NCI-H1417 (cell line): ENCODE data around the gene ERC1.
A peak's percentile ranks its signal among the peaks of the same experiment; 100 is the strongest.
"Not testable (repeated sequence)": the region's sequence is repeated elsewhere in the genome, so short reads cannot be mapped to it uniquely, and the experiment has no call there.

Experiments used
- DNase-seq, 3 experiments: peaks; one replicate each; lab custom pipeline; 2025; lab: John Stamatoyannopoulos, UW

Gene ERC1

DNA sequence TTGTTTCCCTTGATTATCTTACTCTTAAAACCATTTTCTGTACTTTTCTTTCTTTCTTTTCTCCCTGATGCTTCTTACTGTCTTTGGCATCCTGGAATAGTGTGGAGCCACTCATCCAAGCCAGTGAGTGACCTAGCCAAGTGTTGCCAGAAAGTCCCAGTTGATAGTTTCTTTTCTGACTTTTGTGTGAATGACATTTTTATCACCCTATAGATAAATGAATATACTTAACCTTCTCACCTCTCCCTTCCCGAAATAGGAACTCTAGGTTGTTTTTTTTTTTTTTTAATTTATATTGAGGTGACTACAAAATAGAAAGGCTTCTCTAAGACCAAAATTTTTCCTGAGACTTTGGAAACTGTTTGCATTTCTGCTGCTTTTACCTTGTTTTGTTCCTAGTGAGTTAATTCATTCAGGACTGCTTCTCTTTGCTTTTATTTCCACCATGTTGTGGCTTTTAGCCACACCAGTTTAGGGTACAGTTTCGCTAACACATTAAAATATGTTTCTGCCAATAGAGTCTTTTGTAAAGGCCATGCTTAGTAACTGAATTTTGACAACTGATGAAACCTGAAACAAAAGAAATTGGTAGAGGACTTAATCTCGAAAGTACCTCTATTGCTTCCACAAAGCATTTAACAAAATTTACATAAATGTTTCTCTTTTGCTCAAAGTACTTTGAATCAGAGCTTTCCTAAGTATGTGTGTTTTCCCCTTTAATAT, 194.6 kb downstream of the ERC1 start:
- no peak for DNase-seq

DNA sequence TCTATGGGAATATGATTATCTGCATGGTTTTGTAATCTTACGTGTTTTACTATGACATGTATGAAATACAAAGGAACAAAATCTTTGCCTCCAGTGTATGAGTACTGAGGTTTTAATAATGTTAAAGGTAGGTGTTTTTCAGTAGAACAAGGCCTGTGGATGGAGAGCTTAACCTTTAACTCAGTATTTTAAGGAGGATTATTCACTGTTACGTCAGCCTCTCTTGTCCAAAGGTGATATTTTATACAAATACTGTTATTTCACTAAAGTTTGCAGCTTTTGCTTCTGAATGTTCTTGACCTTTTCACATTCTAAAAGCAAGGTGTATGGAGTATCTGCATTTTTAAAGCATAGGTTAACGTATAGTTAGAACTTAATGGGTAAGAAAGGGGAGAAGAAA, 195.3 kb downstream of the ERC1 start:
- no peak for DNase-seq

DNA sequence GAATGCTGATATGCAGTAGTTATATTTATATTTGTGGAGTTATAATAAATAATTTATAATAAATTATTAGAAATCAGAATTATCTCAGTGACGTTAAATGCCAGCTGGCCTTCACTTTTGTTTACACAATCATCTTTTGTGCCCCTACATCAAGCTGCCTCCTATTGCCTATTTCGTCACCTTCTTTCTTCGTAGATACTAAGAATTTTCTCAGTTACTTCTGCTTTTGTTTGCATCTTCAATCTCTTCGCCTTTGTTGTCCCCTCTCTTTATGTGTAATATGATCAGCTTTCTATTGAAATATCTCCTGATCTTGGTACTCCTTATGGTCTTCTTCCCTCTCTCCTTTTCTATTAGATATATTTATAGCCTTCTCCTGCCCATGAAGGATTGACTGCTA, 197.0 kb downstream of the ERC1 start:
- no peak for DNase-seq

DNA sequence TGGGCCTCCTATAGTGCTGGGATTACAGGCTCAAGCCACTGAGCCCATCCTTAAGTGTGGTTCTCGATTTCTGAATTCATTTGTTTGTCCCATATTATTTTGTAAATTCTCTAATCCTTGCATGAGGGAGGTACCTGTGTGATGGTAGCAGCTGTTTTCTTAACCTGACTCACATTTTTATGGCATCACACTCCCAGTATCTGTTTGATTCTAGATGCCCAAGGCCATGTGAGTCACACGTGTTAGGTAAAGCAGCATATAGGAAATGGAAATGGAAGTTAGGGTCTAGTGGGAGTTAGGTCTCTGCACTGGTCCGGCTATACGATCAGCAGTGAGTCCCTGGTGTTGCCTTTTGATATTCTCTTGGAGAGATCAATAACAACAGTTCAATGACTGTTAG, 198.1 kb downstream of the ERC1 start:
- no peak for DNase-seq

DNA sequence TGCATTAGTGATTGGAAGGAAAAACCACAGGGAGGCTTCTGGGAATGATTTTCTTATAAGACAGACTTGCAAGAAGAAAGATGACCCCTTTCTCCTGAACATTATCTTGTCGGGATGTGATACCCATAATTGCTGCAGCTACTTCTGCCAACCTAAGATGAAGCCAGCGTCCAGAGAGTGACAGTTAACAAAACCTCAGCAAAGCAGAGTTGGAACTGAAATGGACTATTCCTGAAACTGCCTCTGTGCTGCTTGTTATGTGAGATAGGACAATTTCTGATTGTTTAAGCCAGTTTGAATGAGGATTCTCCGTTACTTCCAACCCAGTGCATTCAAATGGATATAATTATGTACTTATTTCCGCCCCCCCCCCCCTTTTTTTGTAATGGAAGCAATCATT, 204.5 kb downstream of the ERC1 start:
- no peak for DNase-seq

DNA sequence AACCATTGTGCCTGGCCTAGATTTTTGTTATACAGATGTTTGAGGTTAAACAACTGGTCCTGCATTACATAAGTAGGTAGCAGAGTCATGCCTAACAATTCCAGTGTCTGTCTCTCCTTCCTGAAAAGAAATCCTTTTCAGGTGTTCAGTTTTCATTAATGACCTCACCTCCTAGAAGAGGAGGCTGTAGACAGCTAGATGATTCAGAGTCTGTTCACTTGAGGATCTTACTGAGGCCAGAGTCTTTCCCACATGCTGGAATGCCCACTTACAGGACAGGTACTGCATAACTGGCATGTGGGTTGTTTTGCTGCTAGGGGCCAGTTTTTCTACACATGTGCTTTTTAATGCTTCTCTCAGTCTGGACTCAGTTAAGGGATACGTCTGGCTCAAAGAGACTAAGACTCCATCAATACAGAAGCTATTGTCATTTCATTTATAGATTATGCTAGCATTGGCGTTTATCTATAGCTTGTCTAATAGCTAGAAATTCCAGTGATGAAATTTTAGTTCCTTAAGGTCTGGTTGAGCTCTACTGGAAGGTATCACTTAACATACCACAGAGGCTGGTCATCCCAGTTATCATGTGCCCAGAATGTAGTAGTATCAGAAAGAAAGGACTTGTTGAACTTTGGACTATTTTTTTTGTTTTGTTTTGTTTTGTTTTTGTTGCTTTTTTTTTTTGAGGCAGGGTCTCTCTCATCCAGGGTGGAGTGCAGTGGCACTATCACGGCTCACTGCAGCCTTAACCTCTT, 206.4 kb downstream of the ERC1 start:
- no peak for DNase-seq

DNA sequence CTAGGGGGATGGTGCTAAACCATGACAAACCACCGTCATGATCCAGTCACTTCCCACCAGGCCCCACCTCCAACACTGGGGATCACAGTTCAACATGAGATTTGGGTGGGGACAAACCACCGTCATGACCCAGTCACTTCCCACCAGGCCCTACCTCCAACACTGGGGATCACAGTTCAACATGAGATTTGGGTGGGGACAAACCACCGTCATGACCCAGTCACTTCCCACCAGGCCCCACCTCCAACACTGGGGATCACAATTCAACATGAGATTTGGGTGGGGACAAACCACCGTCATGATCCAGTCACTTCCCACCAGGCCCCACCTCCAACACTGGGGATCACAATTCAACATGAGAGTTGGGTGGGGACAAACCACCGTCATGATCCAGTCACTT, 207.8 kb downstream of the ERC1 start:
- DNase-seq, result not testable (repeated sequence)

DNA sequence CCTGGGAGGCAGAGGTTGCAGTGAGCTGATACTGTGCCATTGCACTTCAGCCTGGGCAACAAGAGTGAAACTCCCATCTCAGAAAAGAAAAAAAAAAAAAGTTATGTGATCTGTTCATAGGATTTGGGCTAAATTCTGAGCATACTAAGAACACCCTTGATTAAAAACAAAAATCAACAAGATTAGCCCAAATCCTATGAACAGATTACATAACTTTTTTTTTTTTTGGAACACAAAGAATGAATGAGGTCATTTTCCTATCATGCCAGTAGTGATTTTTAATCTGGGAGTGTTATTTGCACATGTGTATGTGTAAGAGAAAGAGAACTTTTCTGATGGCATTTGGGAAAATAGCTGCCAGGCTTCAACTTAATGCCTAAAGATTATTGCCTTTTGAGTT, 208.7 kb downstream of the ERC1 start:
- DNase-seq, result no peak

DNA sequence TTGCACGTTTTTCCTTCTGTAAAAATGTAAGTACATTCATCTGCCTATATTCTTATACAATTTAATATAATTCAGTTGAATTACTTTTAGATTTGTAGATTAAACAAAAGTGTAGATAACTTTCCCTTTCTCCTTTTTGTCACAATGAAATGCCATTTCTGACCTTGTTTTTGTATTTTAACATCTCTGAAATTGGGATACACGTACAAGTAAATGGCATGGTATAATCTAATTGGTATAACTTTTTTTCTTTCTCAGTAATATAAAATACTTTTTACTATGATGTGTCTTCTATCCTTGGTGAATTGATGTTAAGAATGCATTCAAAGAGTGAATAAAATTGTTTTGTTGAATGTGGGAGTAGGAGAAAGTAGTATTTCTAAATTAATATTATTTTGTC, 210.0 kb downstream of the ERC1 start:
- DNase-seq, result no peak

DNA sequence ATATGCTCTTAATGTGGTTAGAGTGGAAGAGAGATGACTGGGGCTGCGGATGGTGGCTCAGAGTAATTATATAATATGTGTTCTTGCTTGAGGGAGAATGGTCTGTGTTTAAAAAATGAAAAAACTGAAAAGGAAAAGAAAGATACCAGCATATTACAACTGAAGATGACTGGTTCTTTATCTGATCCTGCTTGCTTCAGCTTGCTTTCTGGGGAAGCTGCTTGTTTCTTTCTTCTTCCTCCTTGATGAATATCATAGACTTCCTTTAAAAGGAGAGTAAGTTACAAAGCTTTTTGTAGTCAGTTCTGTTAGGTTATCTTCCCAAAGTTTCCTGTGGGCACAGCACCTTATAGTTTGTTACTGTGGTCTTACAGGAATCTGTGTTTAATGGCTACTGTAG, 210.9 kb downstream of the ERC1 start:
- no peak for DNase-seq

DNA sequence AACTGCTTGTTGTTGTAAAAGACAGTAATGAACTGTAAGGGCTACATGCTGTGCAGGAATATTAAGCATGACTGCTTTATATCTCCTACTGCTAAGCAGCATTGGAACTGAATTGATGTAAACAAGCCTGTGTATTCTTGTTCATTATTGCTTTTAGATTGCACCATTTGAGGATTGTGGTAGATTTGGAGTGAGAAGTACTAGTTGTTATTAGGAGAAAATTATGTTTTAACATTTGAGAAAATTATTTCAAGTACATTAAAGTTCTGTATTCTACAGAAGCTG, 212.7 kb downstream of the ERC1 start:
- no peak for DNase-seq

DNA sequence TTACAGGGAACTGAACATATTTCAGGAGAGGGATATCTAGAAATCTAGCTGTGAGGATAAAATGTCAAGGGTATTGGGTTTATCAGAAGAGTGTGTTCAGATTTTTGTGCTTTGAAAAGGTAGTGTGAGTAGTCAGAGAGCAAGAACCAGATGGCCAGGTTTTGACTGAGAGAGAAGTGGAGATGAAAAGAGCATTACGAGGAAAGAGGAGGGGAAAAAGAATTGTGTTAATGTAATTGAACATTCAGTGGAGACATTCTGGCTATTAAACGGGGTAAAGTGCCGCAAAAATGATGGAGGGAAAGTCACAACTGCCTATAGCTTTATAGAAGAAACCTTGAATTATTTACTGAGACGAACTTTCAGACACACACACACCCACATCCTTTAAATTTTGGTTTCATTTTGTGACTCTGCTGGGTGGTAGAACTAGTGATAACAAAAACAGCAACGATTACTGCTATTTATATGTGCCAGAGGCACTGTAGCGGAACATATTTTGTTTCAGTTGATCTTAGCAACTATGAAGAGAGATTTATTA, 213.6 kb downstream of the ERC1 start:
- DNase-seq, result peak in 2 of 3 experiments; percentile 9 to 61

DNA sequence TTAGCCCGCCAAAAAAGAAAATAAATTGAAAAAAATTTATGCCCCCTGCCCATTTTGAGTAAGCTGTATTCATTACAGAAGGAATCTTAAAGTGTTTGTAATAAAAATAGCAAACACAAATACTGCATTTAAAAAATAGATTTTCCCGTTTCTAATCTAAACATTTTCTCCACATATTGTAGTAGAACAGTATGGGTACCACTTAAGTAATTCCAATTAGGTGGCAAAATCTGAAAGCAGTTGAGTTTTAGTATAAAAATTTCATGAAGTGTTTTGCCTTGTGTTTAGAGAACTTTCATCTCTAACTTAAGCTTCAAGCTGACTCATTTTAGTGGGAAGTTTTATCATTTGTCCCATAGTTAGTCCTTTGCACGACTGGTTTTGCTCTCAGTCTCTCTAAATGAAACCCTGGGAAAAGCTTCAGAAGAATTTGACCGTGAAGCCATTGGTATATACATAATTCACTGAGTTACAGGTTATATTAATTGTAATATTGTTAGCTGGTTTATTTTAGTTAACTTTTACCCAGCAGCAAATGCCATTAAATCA, 214.6 kb downstream of the ERC1 start:
- peak in 1 of 3 experiments; percentile 24 for DNase-seq

DNA sequence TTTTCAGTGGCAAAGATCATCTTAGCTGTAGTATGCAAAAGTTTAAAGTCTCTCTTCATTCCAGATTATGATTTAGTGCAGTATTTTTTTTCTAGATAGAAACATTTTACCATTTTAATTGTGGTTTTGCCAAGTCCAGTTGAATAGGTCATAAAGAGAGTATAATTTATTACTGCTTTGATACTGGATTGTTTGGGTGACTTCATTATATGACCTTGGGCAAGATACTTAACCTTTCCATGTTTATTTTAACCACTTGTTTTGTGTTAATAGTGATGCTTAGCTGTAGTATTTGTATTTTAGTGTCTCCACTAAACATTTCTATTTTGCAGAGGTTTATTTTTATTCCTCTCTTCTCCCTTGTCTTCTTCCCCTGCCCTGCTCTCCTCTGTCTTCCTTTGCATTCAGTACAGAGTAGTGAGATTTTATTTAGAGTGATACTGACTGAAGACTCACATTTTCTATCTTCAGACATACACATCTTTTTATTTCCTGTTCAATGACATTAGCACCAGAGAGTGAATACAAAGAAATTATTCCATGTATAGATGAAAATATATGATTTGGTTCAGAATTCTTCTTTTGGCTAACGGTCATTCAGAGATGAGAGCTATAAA, 215.2 kb downstream of the ERC1 start:
- peak in 1 of 3 experiments; percentile 30 for DNase-seq

DNA sequence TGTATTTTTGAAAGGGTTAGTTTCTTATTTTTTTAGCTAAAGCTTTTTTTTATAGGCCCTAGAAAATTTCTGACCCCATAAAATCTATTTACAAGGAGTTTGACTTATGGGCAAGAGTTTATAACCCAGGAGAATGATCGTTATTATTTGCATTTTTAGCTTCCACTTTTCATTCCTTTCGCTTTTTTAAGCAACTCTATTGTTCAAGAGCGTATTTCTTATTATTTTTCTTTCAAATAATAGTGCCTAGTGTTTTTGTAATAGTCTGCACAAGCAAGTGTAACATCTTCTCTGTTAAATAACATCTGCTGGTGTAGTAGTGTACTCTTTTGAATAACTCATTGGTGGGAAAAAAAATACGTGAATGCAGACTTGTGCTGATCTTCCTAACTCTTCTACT, 216.3 kb downstream of the ERC1 start:
- no peak for DNase-seq

DNA sequence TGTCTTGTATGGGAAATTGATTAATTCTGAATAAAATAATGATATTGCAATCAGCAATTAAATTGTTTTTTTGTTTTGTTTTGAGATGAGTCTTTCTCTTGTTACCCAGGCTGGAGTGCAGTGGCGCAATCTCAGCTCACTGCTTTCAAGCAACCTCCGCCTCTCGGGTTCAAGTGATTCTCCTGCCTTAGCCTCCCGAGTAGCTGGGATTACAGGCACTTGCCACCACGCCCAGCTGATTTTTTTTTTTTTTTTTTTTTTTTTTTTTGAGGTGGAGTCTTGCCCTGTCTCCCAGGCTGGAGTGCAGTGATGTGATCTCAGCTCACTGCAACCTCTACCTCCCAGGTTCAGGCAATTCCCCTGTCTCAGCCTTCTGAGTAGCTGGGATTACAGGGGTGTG, 217.7 kb downstream of the ERC1 start:
- DNase-seq, result not testable (repeated sequence)

DNA sequence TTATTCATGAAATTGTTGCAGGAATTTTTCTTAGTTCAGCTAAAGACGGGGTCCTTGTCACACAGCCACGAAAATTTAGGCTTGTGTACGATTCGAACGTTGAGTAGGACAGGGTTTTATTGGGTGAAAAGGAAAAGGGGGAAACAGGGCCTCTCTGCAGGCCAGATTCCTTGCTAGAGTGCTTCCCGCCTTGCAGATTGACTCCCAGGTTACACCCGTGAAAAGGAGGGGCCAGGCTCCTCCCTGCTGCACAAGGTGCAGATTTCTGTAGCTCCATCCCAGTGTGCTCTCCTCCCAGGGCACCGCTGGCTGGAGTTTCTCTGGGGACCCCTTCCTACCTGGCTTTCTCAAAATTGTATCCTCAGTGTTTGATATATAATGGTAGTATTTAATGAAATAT, 221.5 kb downstream of the ERC1 start:
- peak in 1 of 3 experiments; percentile 10 for DNase-seq

DNA sequence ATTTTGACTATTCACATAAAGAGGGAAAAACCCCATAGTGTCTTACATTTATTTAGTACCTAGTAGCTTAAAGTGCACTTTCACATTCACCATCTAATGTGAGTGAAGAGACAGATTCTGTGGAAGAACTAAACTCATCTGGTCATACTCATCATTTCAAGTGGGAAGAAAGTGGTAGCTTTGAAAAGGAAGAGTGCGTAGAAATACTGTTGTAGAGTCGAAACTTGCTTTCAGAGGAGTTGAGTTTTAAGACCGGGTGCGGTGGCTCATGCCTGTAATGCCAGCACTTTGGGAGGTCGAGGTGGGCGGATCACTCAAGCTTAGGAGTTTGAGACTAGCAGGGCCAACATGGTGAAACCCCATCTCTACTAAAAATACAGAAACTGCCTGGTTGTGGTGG, 222.2 kb downstream of the ERC1 start:
- DNase-seq, result no peak

DNA sequence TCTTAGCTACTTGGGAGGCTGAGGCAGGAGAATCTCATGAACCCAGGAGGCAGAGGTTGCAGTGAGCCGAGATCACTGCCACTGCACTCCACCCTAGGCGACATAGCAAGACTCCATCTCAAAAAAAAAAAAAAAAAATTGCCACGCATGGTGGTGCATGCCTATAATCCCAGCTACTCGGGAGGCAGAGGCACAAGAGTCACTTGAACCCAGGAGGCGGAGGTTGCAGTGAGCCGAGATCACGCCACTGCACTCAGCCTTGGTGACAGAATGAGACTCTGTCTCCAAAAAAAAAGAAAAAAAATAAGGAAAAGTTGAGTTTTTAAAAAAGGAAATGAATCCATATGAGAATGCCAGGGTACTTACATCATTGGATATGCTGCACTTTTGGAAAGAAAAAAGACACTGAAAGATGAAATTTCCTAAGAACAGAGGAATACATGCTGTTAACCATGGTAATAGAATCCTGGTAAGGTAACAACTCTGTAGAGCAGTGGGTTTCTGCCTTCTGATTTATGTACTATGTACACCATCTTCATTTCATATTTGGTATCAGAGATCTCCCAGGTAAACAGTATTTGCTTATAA, 222.7 kb downstream of the ERC1 start:
- DNase-seq, result no peak

DNA sequence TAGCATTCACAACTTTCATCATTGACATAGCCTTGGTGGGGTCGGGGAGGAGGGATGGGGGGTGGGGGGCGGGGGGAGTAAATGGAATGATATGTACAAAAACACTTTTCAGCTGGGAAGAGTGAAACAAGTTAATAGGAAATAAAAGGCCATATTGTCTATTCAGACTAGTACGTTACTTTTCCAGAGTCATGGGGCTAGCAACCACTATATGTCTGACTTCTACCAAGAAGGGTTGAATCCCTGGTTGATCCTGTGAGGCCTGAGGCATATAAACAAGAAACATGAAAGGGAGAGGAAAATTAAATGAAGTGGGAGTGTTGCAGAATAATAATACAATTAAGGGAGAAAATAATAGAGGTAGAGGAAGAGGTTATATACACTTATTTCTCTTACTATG, 225.5 kb downstream of the ERC1 start:
- DNase-seq, result no peak

DNA sequence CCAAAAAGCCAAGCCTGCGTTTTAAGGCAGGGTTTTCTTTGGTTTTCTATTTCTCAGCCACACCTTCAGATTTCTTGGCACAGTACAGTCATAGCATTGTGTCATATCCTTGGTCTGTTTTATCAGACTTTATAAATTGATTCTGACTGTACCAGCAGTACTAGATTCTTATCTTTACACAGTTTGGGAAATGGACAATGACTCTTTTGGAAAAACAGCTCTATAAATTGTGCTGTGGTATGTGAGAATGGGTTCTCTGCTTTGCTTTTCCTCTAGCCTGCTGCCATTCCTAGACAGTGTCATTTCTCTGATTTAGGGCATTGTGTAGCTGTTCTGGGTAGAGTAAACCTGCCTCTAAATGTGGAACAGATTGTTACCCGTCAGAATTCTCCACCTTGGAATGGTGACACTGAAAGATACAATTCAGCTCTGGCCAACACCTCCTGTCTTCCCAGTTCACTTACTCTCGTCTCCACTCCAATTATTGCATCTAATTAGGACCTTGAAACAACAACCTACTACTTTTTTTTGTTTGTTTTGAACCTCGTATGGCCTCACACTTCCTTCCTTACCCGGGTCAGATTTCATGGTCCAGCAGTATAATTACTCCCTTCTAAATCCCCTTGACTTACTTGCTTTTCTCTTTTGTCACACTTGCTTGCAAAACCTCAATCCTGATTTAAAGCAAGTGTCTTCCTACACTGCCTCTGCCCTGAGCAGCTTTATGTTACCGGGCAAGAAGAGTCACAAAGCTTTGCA, 226.3 kb downstream of the ERC1 start:
- DNase-seq, result peak in 2 of 3 experiments; percentile 41 to 83

DNA sequence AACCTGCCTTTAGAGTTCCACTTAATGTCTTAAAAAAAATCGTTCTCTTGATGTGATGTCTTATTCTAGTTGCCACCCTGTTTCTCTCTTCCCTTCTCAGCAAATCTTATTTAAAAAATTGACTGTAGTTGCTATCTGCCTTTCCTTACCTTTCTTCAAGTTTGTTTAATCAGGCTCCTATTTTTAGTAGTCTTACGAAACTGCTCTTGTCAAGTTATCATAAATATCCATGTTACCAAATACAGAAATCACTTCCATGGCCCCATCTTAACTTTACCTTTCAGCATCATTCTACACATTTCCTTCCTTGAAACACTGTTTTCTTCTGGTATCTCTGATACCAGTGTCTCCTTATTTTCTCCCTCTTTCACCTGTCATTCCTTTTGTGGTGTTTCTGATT, 227.3 kb downstream of the ERC1 start:
- DNase-seq, result no peak
